Caco-2 (cell line): Measurements from ENCODE around the gene DOCK10. TPM values are rescaled to one million over a fixed set of nuclear protein-coding genes. Genes with fewer than 3 reads are reported as not detected.

Experiments
- BruUV-seq: library from RNA; stranded (reverse); fragments of 400-500 nt; replicated peaks from 2 replicates; lab custom pipeline; 2021; lab: Mats Ljungman, UMichigan
- CTCF ChIA-PET: fragments of 300-600 bp; sonication (Branson Sonifier 250); formaldehyde crosslinking; loops from one replicate; lab custom pipeline; 2022; ENCODE audit warnings: antibody characterized with exemption; lab: Charles Lee
- POLR2A ChIA-PET: fragments of 300-600 bp; sonication (Branson Sonifier 250); formaldehyde crosslinking; loops from one replicate; lab custom pipeline; 2022; ENCODE audit warnings: antibody characterized with exemption; lab: Charles Lee
- DNase-seq, 2 experiments: peaks; one replicate each; pipeline versions ENCODE4 v3.0.0 to v3.0.0-alpha.2; 2020 to 2022
- H3K27me3 ChIP-seq: replicated peaks from 2 replicates; pipeline ENCODE4 v1.6.0; 2011; ENCODE audit warnings: low read length; ENCODE audit not compliant: control insufficient read depth, insufficient read depth
- H3K36me3 ChIP-seq: 2 replicates; pipeline ENCODE4 v1.5.1; 2011; ENCODE audit warnings: low read length; ENCODE audit not compliant: control insufficient read depth, insufficient read depth
- H3K4me1 ChIP-seq: fragments of 250-450 bp; sonication (Bioruptor Pico); 2 replicates; pipeline ENCODE4 v1.5.1; 2020; ENCODE audit warnings: mild to moderate bottlenecking
- H3K4me3 ChIP-seq: 2 replicates; pipeline ENCODE4 v1.5.1; 2011; ENCODE audit warnings: low read depth, mild to moderate bottlenecking, control low read depth, low read length
- H3K9me3 ChIP-seq: fragments of 250-450 bp; sonication (Bioruptor Pico); 2 replicates; pipeline ENCODE4 v1.5.1; 2020; ENCODE audit warnings: mild to moderate bottlenecking, moderate library complexity
- H3K27ac Mint-ChIP-seq: one replicate; pipeline ENCODE4 v1.8.0; 2022; ENCODE audit warnings: mixed read lengths; ENCODE audit not compliant: unreplicated experiment
- H3K27me3 Mint-ChIP-seq: one replicate; pipeline ENCODE4 v1.8.0; 2022; ENCODE audit warnings: mixed read lengths; ENCODE audit not compliant: insufficient read depth, unreplicated experiment
- H3K36me3 Mint-ChIP-seq: one replicate; pipeline ENCODE4 v1.8.0; 2022; ENCODE audit warnings: mild to moderate bottlenecking, mixed read lengths; ENCODE audit not compliant: insufficient read depth, unreplicated experiment
- H3K4me1 Mint-ChIP-seq: one replicate; pipeline ENCODE4 v1.8.0; 2022; ENCODE audit warnings: low read depth, mixed read lengths; ENCODE audit not compliant: unreplicated experiment
- H3K4me3 Mint-ChIP-seq: one replicate; pipeline ENCODE4 v1.8.0; 2022; ENCODE audit warnings: mild to moderate bottlenecking, moderate library complexity, mixed read lengths; ENCODE audit not compliant: unreplicated experiment
- H3K9me3 Mint-ChIP-seq: one replicate; pipeline ENCODE4 v1.8.0; 2022; ENCODE audit warnings: mixed read lengths; ENCODE audit not compliant: unreplicated experiment
- intact Hi-C: fragments of 100-400 bp; cut with micrococcal nuclease; formaldehyde crosslinking; loops from one replicate; pipeline ENCODE4 v1.10.0; 2022; ENCODE audit not compliant: unreplicated experiment
- total RNA-seq: library from RNA; stranded (reverse); gene quantifications from 2 replicates; pipeline ENCODE4 v1.2.3, GENCODE V29; 2022
- TF ChIP-seq, protein P1 (sequence below), 2 experiments: fragments of 200-600 bp in 1 of 2; IDR thresholded peaks; 1 replicate in 1 of 2; 2 replicates in 1 of 2; pipeline versions ENCODE4 v1.5.1 to v1.8.0; 2011 to 2022; ENCODE audit warnings: antibody characterized with exemption in 1 of 2, control low read depth in 1 of 2, inconsistent platforms in 1 of 2, low read depth in 1 of 2, low read length in 1 of 2, mild to moderate bottlenecking in 1 of 2, moderate library complexity in 1 of 2; ENCODE audit not compliant: insufficient read depth in 1 of 2, severe bottlenecking in 1 of 2, unreplicated experiment in 1 of 2

Gene DOCK10
- total RNA-seq, 1 experiment from 2014 or later = not detected

- CTCF ChIA-PET = no interaction called here
- no TSS peak for BruUV-seq
- DNase-seq = no peak
- H3K9me3 ChIP-seq = no peaks in the 10 kb centered on the region
- POLR2A ChIA-PET = no interaction called here
- H3K36me3 ChIP-seq = no peaks in the 10 kb centered on the region
- no peaks in the 10 kb centered on the region for H3K36me3 Mint-ChIP-seq
- TF ChIP-seq, protein P1, sequence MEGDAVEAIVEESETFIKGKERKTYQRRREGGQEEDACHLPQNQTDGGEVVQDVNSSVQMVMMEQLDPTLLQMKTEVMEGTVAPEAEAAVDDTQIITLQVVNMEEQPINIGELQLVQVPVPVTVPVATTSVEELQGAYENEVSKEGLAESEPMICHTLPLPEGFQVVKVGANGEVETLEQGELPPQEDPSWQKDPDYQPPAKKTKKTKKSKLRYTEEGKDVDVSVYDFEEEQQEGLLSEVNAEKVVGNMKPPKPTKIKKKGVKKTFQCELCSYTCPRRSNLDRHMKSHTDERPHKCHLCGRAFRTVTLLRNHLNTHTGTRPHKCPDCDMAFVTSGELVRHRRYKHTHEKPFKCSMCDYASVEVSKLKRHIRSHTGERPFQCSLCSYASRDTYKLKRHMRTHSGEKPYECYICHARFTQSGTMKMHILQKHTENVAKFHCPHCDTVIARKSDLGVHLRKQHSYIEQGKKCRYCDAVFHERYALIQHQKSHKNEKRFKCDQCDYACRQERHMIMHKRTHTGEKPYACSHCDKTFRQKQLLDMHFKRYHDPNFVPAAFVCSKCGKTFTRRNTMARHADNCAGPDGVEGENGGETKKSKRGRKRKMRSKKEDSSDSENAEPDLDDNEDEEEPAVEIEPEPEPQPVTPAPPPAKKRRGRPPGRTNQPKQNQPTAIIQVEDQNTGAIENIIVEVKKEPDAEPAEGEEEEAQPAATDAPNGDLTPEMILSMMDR (IDR thresholded peaks at IDR 0.05; ENCODE audit: insufficient read depth in 1 of 2, low read depth in 1 of 2, low read length in 1 of 2, severe bottlenecking in 1 of 2, unreplicated experiment in 1 of 2) = no peak
- no peak overlapping the region for H3K4me3 Mint-ChIP-seq
- no peak overlapping the region for H3K4me3 ChIP-seq
- H3K27me3 ChIP-seq = no peaks in the 10 kb centered on the region
- H3K9me3 Mint-ChIP-seq = no peaks in the 10 kb centered on the region
- H3K4me1 Mint-ChIP-seq = no peaks in the 10 kb centered on the region
- no peaks in the 10 kb centered on the region for H3K4me1 ChIP-seq
- intact Hi-C loops = no loop called here
- H3K27ac Mint-ChIP-seq = no peak overlapping the region
- H3K27me3 Mint-ChIP-seq = peaks cover 5% of the 10 kb centered on the region
Measured at GRCh38 chr2:224956706-224957105, 85.6 kb downstream of the DOCK10 start.

DNA sequence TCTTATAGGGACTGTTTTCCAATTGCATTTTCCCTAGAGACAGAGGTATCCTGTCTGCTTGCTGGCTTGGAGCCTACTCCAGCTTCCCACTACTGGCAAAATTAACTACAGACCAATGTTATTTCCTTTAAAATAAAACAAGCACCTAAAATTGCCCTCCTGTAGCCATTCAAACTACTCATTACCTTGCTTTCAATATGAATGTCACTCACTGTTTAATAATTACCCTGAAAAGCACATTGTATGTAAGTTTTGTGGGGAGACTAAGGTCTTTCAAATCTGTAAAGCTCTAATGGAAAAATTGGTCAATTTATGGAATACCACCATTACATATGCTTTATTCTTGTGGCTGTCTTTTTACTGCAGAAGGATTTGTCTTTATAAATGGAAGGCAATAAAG, 87.3 kb downstream of the DOCK10 start:
- no peaks in the 10 kb centered on the region for H3K36me3 ChIP-seq
- Mint-ChIP-seq H3K4me1 (no peaks in the 10 kb centered on the region), H3K27me3 (peaks cover 3% of the 10 kb centered on the region), H3K9me3 (no peaks in the 10 kb centered on the region), H3K4me3 (no peak overlapping the region), H3K27ac (no peak overlapping the region), H3K36me3 (no peaks in the 10 kb centered on the region)
- H3K4me1 ChIP-seq = no peaks in the 10 kb centered on the region
- H3K4me3 ChIP-seq = no peak overlapping the region
- ChIA-PET POLR2A (no interaction called here), CTCF (no interaction called here)
- H3K27me3 ChIP-seq = no peaks in the 10 kb centered on the region
- TF ChIP-seq, protein P1 (IDR thresholded peaks at IDR 0.05; ENCODE audit: insufficient read depth in 1 of 2, low read depth in 1 of 2, low read length in 1 of 2, severe bottlenecking in 1 of 2, unreplicated experiment in 1 of 2) = no peak
- intact Hi-C loops = no loop called here
- DNase-seq = no peak
- BruUV-seq = no TSS peak
- no peaks in the 10 kb centered on the region for H3K9me3 ChIP-seq

- Histone ChIP-seq H3K4me3 (no peak overlapping the region), H3K9me3 (no peaks in the 10 kb centered on the region), H3K4me1 (no peaks in the 10 kb centered on the region), H3K27me3 (no peaks in the 10 kb centered on the region), H3K36me3 (no peaks in the 10 kb centered on the region)
- CTCF ChIA-PET = no interaction called here
- Mint-ChIP-seq H3K27ac (no peak overlapping the region), H3K4me1 (no peaks in the 10 kb centered on the region), H3K4me3 (no peak overlapping the region), H3K36me3 (no peaks in the 10 kb centered on the region), H3K27me3 (peaks cover 3% of the 10 kb centered on the region), H3K9me3 (no peaks in the 10 kb centered on the region)
- intact Hi-C loops = no loop called here
- no peak for DNase-seq
- BruUV-seq = no TSS peak
- TF ChIP-seq, protein P1 (IDR thresholded peaks at IDR 0.05; ENCODE audit: insufficient read depth in 1 of 2, low read depth in 1 of 2, low read length in 1 of 2, severe bottlenecking in 1 of 2, unreplicated experiment in 1 of 2) = no peak
- POLR2A ChIA-PET = no interaction called here
Measured at GRCh38 chr2:224952936-224953657, 89.2 kb downstream of the DOCK10 start.
